GM12874 (cell line): ENCODE results near the gene PCNT.

Source experiments
- TF ChIP-seq, protein P1 (sequence below): IDR thresholded peaks from 2 replicates; pipeline ENCODE4 v1.5.1; 2011; ENCODE audit warnings: low read depth, mild to moderate bottlenecking, control low read depth, low read length, moderate library complexity; ENCODE audit not compliant: insufficient read depth

The PCNT gene

DNA sequence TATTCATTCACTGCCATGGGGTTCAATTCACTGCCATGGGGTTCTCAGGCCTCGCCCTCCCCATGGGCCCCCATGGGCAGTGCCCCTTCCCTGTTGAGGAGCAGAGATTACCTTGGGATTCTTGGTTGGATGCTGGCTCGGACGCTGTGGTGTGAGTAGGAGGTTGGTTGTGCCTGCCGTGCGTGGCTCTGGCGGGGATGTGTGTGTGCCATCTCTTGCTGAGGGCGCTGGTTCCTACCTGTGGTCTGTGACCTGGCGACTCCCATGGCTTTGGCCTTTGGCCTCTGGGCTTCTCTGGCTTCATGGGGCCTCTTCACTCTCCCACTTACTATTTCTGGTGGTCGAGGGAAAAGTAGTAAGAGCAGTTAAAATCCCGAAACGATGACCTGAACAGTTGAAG lies 42.1 kb downstream of the PCNT start:
- TF ChIP-seq, protein P1, sequence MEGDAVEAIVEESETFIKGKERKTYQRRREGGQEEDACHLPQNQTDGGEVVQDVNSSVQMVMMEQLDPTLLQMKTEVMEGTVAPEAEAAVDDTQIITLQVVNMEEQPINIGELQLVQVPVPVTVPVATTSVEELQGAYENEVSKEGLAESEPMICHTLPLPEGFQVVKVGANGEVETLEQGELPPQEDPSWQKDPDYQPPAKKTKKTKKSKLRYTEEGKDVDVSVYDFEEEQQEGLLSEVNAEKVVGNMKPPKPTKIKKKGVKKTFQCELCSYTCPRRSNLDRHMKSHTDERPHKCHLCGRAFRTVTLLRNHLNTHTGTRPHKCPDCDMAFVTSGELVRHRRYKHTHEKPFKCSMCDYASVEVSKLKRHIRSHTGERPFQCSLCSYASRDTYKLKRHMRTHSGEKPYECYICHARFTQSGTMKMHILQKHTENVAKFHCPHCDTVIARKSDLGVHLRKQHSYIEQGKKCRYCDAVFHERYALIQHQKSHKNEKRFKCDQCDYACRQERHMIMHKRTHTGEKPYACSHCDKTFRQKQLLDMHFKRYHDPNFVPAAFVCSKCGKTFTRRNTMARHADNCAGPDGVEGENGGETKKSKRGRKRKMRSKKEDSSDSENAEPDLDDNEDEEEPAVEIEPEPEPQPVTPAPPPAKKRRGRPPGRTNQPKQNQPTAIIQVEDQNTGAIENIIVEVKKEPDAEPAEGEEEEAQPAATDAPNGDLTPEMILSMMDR, result no peak

DNA sequence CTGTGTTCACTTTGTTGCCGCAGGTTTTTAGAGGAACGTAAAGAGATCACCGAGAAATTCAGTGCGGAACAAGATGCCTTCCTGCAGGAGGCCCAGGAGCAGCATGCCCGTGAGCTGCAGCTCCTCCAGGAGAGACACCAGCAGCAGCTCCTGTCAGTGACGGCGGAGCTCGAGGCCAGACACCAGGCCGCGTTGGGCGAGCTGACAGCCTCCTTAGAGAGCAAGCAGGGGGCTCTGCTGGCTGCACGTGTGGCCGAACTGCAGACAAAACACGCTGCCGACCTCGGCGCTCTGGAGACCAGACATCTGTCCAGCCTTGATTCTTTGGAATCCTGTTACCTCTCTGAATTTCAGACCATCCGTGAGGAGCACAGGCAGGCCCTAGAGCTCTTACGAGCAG lies 42.6 kb downstream of the PCNT start:
- TF ChIP-seq, protein P1, result no peak

DNA sequence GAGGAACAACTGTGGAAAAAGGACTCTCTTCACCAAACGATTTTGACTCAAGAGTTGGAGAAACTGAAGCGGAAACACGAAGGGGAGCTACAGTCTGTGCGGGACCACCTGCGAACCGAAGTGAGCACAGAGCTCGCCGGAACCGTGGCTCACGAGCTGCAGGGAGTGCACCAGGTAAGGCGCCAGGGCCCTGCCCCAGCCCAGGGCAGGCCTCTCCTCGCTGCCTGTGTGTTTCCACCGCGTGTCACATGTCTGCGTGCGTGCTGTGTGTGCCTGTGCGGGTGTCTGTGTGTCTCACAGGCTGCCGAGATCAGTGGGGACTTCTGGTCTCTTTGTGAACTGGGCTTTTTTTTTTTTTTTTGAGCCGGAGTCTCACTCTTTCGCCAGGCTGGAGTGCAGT lies 43.0 kb downstream of the PCNT start:
- TF ChIP-seq, protein P1, result no peak

DNA sequence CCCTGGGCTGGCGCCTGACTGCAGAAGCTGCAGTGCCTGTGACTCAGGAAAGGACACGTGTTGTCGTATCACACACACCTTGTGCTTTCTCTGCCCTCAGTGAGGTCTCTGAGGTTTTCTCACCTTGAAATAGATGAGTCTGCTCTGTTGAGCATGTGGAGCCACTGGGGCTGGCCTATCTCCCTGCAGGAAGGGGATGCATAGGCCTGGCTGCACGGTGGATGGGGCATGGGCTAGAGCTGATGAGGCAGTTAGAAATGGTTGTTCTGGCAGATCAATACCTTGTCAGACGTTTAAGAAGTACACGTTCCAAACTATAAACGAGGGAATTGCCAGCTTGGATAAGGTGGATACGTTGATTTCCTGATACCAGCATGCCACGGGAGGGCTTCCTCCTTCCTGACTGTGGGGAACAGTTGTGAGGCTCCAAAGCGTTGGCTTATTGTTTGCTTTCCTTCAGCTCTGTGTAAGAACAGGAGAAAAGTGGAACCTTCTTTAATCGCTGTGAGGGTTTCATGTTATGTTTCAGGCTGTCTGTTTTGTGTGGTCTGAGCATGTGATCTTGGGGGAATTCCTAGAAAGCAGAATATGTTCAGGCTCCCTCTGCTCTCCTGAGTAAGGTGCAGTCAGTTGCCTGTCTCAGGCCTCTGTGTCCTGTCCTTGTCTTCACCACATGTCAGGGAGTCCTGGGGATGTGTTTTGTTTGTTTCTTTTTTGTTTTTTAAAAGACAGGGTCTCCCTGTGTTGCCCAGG lies 44.8 kb downstream of the PCNT start:
- TF ChIP-seq, protein P1, result no peak

DNA sequence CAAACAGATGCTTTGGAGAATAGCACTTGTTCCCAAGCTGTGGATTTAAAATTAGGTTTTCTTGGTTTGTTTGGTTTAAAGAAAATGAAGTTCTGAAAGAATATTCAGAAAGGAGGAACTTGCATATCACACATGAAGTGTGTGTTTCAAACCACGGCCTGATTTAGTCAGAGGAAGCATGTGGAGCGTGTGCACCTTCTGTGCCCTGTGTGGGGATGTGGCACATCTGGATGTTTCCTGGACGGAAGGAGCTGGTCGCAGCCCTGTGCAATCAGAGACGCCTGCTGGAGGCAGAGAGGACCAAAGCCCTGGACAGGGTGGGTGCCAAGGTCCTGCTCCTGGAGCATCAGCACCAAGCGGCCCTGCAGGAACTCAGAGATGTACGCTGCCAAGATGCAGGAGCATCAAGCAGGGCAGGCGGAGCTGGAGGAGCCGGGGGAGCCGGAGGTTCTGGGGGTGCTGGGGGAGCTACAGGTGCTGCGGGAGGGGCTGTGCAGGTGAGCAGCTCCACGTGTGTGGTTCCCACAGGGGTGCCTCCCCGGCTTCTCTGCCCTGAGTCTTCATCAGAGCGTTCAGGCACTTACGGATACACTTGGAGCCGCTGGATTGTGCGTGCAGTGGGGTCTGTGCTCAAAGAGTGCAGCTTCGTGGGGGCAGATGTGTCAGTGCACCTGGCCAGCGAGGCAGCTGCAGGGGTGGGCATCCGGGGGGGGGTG lies 45.7 kb downstream of the PCNT start:
- TF ChIP-seq, protein P1, result no peak

GRCh38 chr21:46371204-46372013 lies 47.5 kb downstream of the PCNT start:
- TF ChIP-seq, protein P1, result no peak

GRCh38 chr21:46372014-46372485 lies 48.1 kb downstream of the PCNT start:
- TF ChIP-seq, protein P1, result no peak
